CD14-positive monocyte (primary cell): Measurements from ENCODE around the gene HMOX1. TPM values are rescaled to one million over a fixed set of nuclear protein-coding genes. Genes with fewer than 3 reads are reported as not detected.

Experiments
- DNase-seq, 3 donors: peaks; one replicate each; pipeline ENCODE4 v3.0.0-alpha.2; 2011 to 2022
- H2AFZ ChIP-seq: 2 replicates; pipeline ENCODE4 v1.6.0; 2012; ENCODE audit warnings: mild to moderate bottlenecking, low read depth, low read length, inconsistent platforms; ENCODE audit not compliant: insufficient read depth, poor library complexity, severe bottlenecking
- H3K27ac ChIP-seq, 2 donors: 1 replicate in 1 of 2; 2 replicates in 1 of 2; pipeline ENCODE4 v1.5.1; 2012 to 2013; ENCODE audit warnings: low read length in 2 of 2, control low read depth in 1 of 2, inconsistent platforms in 1 of 2, low read depth in 1 of 2, mild to moderate bottlenecking in 1 of 2
- H3K27me3 ChIP-seq, 2 donors: one replicate each; pipeline versions ENCODE4 v1.6.0 to v1.6.1; 2011 to 2013; ENCODE audit warnings: low read length in 2 of 2; ENCODE audit not compliant: control insufficient read depth in 2 of 2, insufficient read depth in 2 of 2
- H3K36me3 ChIP-seq, 2 donors: replicated peaks in 1 of 2; 1 replicate in 1 of 2; 2 replicates in 1 of 2; pipeline versions ENCODE4 v1.5.1 to v1.6.1; 2012 to 2013; ENCODE audit warnings: low read length in 2 of 2, control low read depth in 1 of 2, inconsistent platforms in 1 of 2, mild to moderate bottlenecking in 1 of 2; ENCODE audit not compliant: insufficient read depth in 2 of 2, control insufficient read depth in 1 of 2
- H3K4me1 ChIP-seq, 2 donors: 1 replicate in 1 of 2; 2 replicates in 1 of 2; pipeline versions ENCODE4 v1.5.1 to v1.6.1; 2012 to 2013; ENCODE audit warnings: low read length in 2 of 2, control low read depth in 1 of 2, inconsistent platforms in 1 of 2, mild to moderate bottlenecking in 1 of 2, moderate library complexity in 1 of 2; ENCODE audit not compliant: insufficient read depth in 2 of 2, control insufficient read depth in 1 of 2
- H3K4me2 ChIP-seq: replicated peaks from 2 replicates; pipeline ENCODE3; 2012; ENCODE audit warnings: low read length, moderate library complexity, mild to moderate bottlenecking; ENCODE audit not compliant: poor library complexity, severe bottlenecking; ENCODE audit errors: extremely low read depth
- H3K4me3 ChIP-seq, 3 experiments: fragments of 200-600 bp in 1 of 3; sonication (generic) in 1 of 3; replicated peaks in 1 of 3; 1 replicate in 2 of 3; 2 replicates in 1 of 3; pipeline ENCODE4 v1.5.1; 2011 to 2013; ENCODE audit warnings: low read length in 3 of 3, mild to moderate bottlenecking in 3 of 3, control low read depth in 2 of 3, low read depth in 2 of 3, inconsistent platforms in 1 of 3, moderate library complexity in 1 of 3
- H3K79me2 ChIP-seq: 2 replicates; pipeline ENCODE4 v1.6.0; 2012; ENCODE audit warnings: mild to moderate bottlenecking, control low read depth, inconsistent platforms, low read length, moderate library complexity; ENCODE audit not compliant: insufficient read depth
- H3K9ac ChIP-seq: 2 replicates; pipeline ENCODE4 v1.6.0; 2017; ENCODE audit warnings: low read length, mild to moderate bottlenecking; ENCODE audit not compliant: insufficient read depth, poor library complexity, severe bottlenecking
- H3K9me3 ChIP-seq, 2 donors: replicated peaks in 1 of 2; 1 replicate in 1 of 2; 2 replicates in 1 of 2; pipeline versions ENCODE4 v1.5.1 to v1.6.1; 2012 to 2013; ENCODE audit warnings: low read length in 2 of 2, control low read depth in 1 of 2; ENCODE audit not compliant: control insufficient read depth in 1 of 2, insufficient read depth in 1 of 2
- H4K20me1 ChIP-seq: 2 replicates; pipeline ENCODE4 v1.6.0; 2012; ENCODE audit warnings: mild to moderate bottlenecking, low read length, control low read depth, moderate library complexity; ENCODE audit not compliant: insufficient read depth
- H3K27ac Mint-ChIP-seq, 7 donors: one replicate each; pipeline ENCODE4 v1.8.0; 2020; ENCODE audit warnings: mild to moderate bottlenecking in 7 of 7, mixed read lengths in 7 of 7, moderate library complexity in 6 of 7, inconsistent platforms in 2 of 7
- H3K27me3 Mint-ChIP-seq, 3 donors: one replicate each; pipeline ENCODE4 v1.8.0; 2021 to 2022; ENCODE audit warnings: low read depth in 3 of 3, mild to moderate bottlenecking in 3 of 3, mixed read lengths in 3 of 3, moderate library complexity in 3 of 3, inconsistent platforms in 1 of 3
- H3K36me3 Mint-ChIP-seq, 2 donors: one replicate each; pipeline ENCODE4 v1.8.0; 2020; ENCODE audit warnings: mixed read lengths in 2 of 2, inconsistent platforms in 1 of 2, mild to moderate bottlenecking in 1 of 2
- H3K4me1 Mint-ChIP-seq: one replicate; pipeline ENCODE4 v1.8.0; 2020; ENCODE audit warnings: mild to moderate bottlenecking, mixed read lengths
- H3K4me3 Mint-ChIP-seq, 2 donors: one replicate each; pipeline ENCODE4 v1.8.0; 2020; ENCODE audit warnings: mild to moderate bottlenecking in 2 of 2, mixed read lengths in 2 of 2, moderate library complexity in 1 of 2
- H3K9me3 Mint-ChIP-seq, 7 donors: one replicate each; pipeline ENCODE4 v1.8.0; 2020 to 2022; ENCODE audit warnings: mixed read lengths in 7 of 7, mild to moderate bottlenecking in 6 of 7, moderate library complexity in 6 of 7, inconsistent platforms in 2 of 7
- CTCF ChIP-seq: fragments of 200-600 bp; IDR thresholded peaks from one replicate; pipeline ENCODE4 v1.8.0; 2022; ENCODE audit warnings: antibody characterized with exemption, mild to moderate bottlenecking
- WGBS: methylation state at CpG from one replicate; pipeline ENCODE4 v1.1.5; 2013; ENCODE audit warnings: missing lambda C conversion rate; ENCODE audit not compliant: insufficient coverage; 5-methylcytosine and 5-hydroxymethylcytosine counted together
- intact Hi-C, 2 donors: fragments of 100-400 bp; cut with micrococcal nuclease; formaldehyde crosslinking; loops; one replicate each; pipeline versions ENCODE4 v1.15.0 to v1.15.1; 2023
- polyA plus RNA-seq, 3 donors: library from polyadenylated mRNA; depleted of rRNA in 1 of 3; unstranded in 2 of 3; stranded (reverse) in 1 of 3; fragments of 300-500 nt in 2 of 3; fragments of >200 nt in 1 of 3; fragmentation: Illumina TruSeq in 2 of 3; gene quantifications; 1 replicate in 2 of 3; 2 replicates in 1 of 3; pipeline ENCODE4 v1.2.3, GENCODE V29; 2012 to 2021

Gene HMOX1
- polyA plus RNA-seq, 3 donors, result 180 to 233 (median 193) TPM

GRCh38 chr22:35367331-35367886 lies 13.5 kb upstream of the HMOX1 start:
- H3K27ac ChIP-seq, result peak overlapping the region; percentile 25 to 67
- TF ChIP-seq CTCF, result no peak
- 0% methylated on average over 7 of the region's 9 CpGs for WGBS
- peaks cover 0 to 2% (median 0%) of the 10 kb centered on the region in 7 donors for H3K9me3 Mint-ChIP-seq
- peak overlapping the region; percentile 77 to 89 (median 87) for H3K27ac Mint-ChIP-seq
- peaks cover 55 to 65% of the 10 kb centered on the region in 2 donors for H3K4me1 ChIP-seq
- no peaks in the 10 kb centered on the region for H3K36me3 ChIP-seq
- H3K4me3 ChIP-seq, result peak overlapping the region in 1 of 3 experiments; percentile 14
- peaks cover 52% of the 10 kb centered on the region for H3K4me1 Mint-ChIP-seq
- no peak overlapping the region for H2AFZ ChIP-seq
- peak overlapping the region; percentile 50 for H3K4me2 ChIP-seq
- H3K9me3 ChIP-seq, result no peaks in the 10 kb centered on the region
- intact Hi-C loops, result loop anchor here in 1 of 2 donors (2.0 kb wide), 1 partner anchor 15 kb away; no protein-coding TSS in a partner anchor
- H3K36me3 Mint-ChIP-seq, result no peaks in the 10 kb centered on the region
- no peak overlapping the region for H3K9ac ChIP-seq
- H3K79me2 ChIP-seq, result no peaks in the 10 kb centered on the region
- H3K27me3 ChIP-seq, result no peaks in the 10 kb centered on the region
- H4K20me1 ChIP-seq, result no peaks in the 10 kb centered on the region
- peak overlapping the region in 1 of 2 donors; percentile 53 for H3K4me3 Mint-ChIP-seq
- peak; percentile 80 to 88 (median 86) for DNase-seq
- peaks cover 0 to 9% (median 3%) of the 10 kb centered on the region in 3 donors for H3K27me3 Mint-ChIP-seq

GRCh38 chr22:35368386-35368785 lies 12.5 kb upstream of the HMOX1 start:
- H3K4me3 ChIP-seq, result no peak overlapping the region
- H3K9ac ChIP-seq, result no peak overlapping the region
- H3K4me2 ChIP-seq, result no peak overlapping the region
- TF ChIP-seq CTCF, result no peak
- H3K9me3 Mint-ChIP-seq, result peaks cover 0 to 2% (median 0%) of the 10 kb centered on the region in 7 donors
- no peaks in the 10 kb centered on the region for H3K9me3 ChIP-seq
- H3K36me3 Mint-ChIP-seq, result no peaks in the 10 kb centered on the region
- H2AFZ ChIP-seq, result no peak overlapping the region
- H4K20me1 ChIP-seq, result no peaks in the 10 kb centered on the region
- H3K36me3 ChIP-seq, result no peaks in the 10 kb centered on the region
- no peak for DNase-seq
- H3K27me3 Mint-ChIP-seq, result peaks cover 0 to 9% (median 2%) of the 10 kb centered on the region in 3 donors
- no peak overlapping the region for H3K27ac ChIP-seq
- no peak overlapping the region for H3K27ac Mint-ChIP-seq
- 93% methylated on average over 3 of the region's 6 CpGs for WGBS
- peaks cover 57 to 64% of the 10 kb centered on the region in 2 donors for H3K4me1 ChIP-seq
- H3K4me3 Mint-ChIP-seq, result no peak overlapping the region
- H3K79me2 ChIP-seq, result no peaks in the 10 kb centered on the region
- intact Hi-C loops, result no loop called here
- peaks cover 51% of the 10 kb centered on the region for H3K4me1 Mint-ChIP-seq
- H3K27me3 ChIP-seq, result no peaks in the 10 kb centered on the region
